ENCODE measurements around the gene EIF2AK3. TPM values are rescaled to one million over a fixed set of nuclear protein-coding genes. Genes with fewer than 3 reads are reported as not detected.

EIF2AK3 gene
- total RNA-seq, 1 experiment from 2014 or later, result 11.3 TPM

GRCh38 chr2:88620015-88620414, 7.2 kb downstream of the EIF2AK3 start:
- ATAC-seq, result no peak
- POLR2A ChIA-PET, result no interaction called here
- H3K36me3 ChIP-seq (ENCODE audit: control insufficient read depth, insufficient read depth, low read length), result no peaks in the 10 kb centered on the region
- intact Hi-C loops (cut with micrococcal nuclease; ENCODE audit: unreplicated experiment), result no loop called here
- H3K27ac ChIP-seq (ENCODE audit: low read length), result no peak overlapping the region
- TF ChIP-seq POLR2AphosphoS5 (IDR thresholded peaks at IDR 0.05; ENCODE audit: low read depth, low read length) (no peak), SIN3A (IDR thresholded peaks at IDR 0.05; ENCODE audit: borderline replicate concordance, insufficient read depth, low read depth, low read length) (no peak), CTCF (IDR thresholded peaks at IDR 0.05) (no peak), TCF7L2 (IDR thresholded peaks at IDR 0.05; ENCODE audit: low read depth, low read length) (no peak), REST (IDR thresholded peaks at IDR 0.05; ENCODE audit: insufficient read depth in 1 of 2, low read depth in 2 of 2, low read length in 1 of 2) (no peak)
- DNase-seq (ENCODE audit: low read depth, low spot score), result no peak
- in situ Hi-C loops (cut with HindIII; ENCODE audit: low pct_unique_long_range_greater_than_20kb, low sequenced_read_pairs), result no loop called here
- H3K4me1 ChIP-seq (ENCODE audit: control insufficient read depth, insufficient read depth, low read length), result no peaks in the 10 kb centered on the region; the same call in 1 of the 2 replicates
- BruUV-seq (replicated peaks), result no TSS peak
- no peaks in the 10 kb centered on the region for H3K27me3 ChIP-seq (ENCODE audit: control insufficient read depth, insufficient read depth, low read length)
- CTCF ChIA-PET, result no interaction called here
- no peak overlapping the region for H3K4me3 ChIP-seq (ENCODE audit: low read depth in 2 of 2, low read length in 2 of 2)
- H3K9me3 ChIP-seq (ENCODE audit: control insufficient read depth, insufficient read depth, low read depth, low read length), result no peaks in the 10 kb centered on the region

- no TSS peak for BruUV-seq (replicated peaks)
- Histone ChIP-seq H3K36me3 (ENCODE audit: control insufficient read depth, insufficient read depth, low read length) (no peaks in the 10 kb centered on the region), H3K4me3 (ENCODE audit: low read depth in 2 of 2, low read length in 2 of 2) (no peak overlapping the region), H3K9me3 (ENCODE audit: control insufficient read depth, insufficient read depth, low read depth, low read length) (no peaks in the 10 kb centered on the region), H3K27me3 (ENCODE audit: control insufficient read depth, insufficient read depth, low read length) (no peaks in the 10 kb centered on the region), H3K4me1 (ENCODE audit: control insufficient read depth, insufficient read depth, low read length) (no peaks in the 10 kb centered on the region; the same call in 1 of the 2 replicates), H3K27ac (ENCODE audit: low read length) (no peak overlapping the region)
- CTCF ChIA-PET, result no interaction called here
- intact Hi-C loops (cut with micrococcal nuclease; ENCODE audit: unreplicated experiment), result no loop called here
- TF ChIP-seq SIN3A (IDR thresholded peaks at IDR 0.05; ENCODE audit: borderline replicate concordance, insufficient read depth, low read depth, low read length) (no peak), TCF7L2 (IDR thresholded peaks at IDR 0.05; ENCODE audit: low read depth, low read length) (no peak), REST (IDR thresholded peaks at IDR 0.05; ENCODE audit: insufficient read depth in 1 of 2, low read depth in 2 of 2, low read length in 1 of 2) (no peak), CTCF (IDR thresholded peaks at IDR 0.05) (no peak), POLR2AphosphoS5 (IDR thresholded peaks at IDR 0.05; ENCODE audit: low read depth, low read length) (no peak)
- ATAC-seq (no peak), DNase-seq (ENCODE audit: low read depth, low spot score) (no peak)
- in situ Hi-C loops (cut with HindIII; ENCODE audit: low pct_unique_long_range_greater_than_20kb, low sequenced_read_pairs), result no loop called here
- POLR2A ChIA-PET, result no interaction called here
Measured at GRCh38 chr2:88615822-88616221, 11.4 kb downstream of the EIF2AK3 start.

All from Panc1 (cell line).